HG02884 (cell line): ENCODE measurements around the gene YTHDC2.
"Not testable (repeated sequence)": the region's sequence is repeated elsewhere in the genome, so short reads cannot be mapped to it uniquely, and the experiment has no call there.

ENCODE experiments used
- ATAC-seq: cut with Tn5 transposase; IDR thresholded peaks from one replicate; pipeline ENCODE4 v1.9.1; 2021; ENCODE audit warnings: mild to moderate bottlenecking, moderate library complexity; ENCODE audit not compliant: unreplicated experiment

The YTHDC2 gene

DNA sequence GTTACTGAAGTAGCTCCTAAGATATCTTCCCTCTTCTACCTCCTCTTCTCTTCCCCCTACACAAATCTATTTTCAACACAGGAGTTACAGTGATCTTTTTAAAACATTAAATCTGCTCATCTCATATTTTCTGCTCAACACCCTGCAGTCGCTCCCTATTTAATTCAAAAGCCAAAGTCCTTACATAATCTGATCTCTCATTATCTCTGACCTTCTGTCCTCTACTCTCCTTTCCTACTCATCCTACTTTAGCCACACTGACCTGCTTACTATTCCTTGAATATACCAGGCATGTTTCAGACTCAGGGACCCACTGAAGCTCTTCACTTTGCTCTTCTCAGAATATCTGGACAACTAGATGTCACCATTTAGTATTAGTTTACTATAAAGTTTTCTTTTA, 87.9 kb downstream of the YTHDC2 start:
- no peak for ATAC-seq

DNA sequence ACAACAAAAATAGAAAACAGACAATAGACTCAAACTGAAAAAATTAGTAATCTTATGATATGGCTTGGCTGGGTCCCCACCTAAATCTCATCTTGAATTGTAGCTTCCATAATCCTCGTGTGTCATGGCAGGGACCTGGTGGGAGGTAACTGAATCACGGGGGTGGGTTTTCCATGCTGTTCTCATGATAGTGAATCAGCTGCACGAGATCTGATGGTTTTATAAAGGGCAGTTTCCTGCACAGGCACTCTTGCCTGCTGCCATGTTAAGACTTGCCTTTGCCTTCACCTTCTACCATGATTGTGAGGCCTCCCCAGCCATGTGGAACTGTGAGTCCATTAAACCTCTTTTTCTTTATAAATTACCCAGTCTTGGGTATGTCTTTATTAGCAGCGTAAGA, 89.8 kb downstream of the YTHDC2 start:
- ATAC-seq: not testable (repeated sequence)

DNA sequence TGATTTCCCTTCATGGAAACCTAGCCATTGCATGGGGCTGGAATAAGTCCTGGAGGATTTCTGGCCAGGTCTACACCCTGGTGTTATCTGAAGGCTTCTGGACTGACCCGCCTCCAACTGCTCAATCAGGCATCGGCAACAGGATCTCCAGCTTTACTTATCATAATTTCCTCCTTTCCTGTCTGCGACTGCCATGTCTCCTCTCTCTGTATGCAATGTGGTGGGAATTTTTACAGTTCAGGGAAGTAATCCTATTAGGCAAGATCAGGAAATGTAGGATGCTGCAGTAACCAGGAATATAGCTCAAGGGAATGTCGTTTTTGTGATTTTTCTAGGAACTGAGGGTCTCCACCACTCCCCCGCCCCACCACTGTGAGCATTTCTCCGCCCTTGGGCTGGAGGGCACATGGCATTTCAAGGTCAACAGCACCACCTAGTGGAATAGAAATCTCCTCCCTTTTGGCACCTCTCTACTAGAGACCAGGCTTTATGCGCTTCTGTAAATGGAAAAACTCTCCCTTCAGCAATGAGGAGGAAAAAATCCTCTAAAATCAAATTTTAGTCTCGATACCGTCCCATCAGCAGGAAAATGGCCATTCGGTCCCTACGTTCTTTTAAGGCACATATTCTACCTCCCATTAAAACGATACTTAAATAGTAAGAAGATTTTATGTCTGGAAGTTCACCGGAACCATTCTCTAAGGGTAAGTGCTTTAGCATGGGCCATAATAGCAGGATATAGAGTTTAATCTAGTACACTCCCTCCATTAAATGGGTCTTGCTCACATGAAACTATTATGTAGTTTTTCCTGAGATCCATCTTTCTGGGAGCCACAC, 93.0 kb downstream of the YTHDC2 start:
- peak; percentile 97 for ATAC-seq

DNA sequence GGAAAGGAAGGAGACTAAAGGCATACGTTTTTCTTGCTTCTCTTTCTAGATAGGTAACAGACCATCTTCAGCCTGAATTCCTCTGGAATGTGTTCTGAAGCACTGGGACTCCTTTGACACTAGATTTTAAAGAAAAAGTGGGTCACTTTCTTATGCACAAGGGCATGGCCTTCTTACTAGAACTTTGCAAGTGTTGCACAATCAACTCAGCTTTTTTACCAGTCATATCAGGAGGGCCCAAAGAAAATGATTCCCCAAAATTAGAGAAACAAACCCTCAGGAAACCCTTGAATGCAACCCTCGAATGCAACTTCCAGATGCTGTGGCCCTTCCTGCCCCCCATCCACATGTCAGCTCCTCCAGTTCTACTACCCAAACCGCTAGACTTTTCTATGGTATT, 93.9 kb downstream of the YTHDC2 start:
- no peak for ATAC-seq

DNA sequence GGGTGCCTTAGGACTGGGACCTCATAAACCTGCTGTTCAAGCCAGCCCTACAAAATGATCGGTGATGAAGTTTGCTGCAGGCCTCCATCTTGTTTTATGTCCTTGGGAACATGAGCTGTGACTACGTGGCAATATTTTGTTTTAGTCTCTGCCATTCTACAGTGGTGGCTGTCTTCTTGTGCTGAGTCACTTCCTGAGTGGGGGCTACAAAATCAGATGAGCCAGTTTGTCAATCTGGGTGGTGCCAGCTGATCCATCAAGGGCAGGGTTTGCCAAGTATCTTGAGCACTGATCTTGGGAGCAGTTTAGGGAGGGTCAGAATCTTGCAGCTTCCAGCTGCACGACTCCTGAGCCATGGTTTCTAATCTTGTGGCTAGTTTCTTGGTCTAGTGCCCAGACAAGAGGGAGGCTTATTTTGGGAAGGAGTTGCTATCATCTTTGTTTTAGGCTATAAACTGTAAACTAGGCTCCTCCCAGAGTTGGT, 94.7 kb downstream of the YTHDC2 start:
- no peak for ATAC-seq

DNA sequence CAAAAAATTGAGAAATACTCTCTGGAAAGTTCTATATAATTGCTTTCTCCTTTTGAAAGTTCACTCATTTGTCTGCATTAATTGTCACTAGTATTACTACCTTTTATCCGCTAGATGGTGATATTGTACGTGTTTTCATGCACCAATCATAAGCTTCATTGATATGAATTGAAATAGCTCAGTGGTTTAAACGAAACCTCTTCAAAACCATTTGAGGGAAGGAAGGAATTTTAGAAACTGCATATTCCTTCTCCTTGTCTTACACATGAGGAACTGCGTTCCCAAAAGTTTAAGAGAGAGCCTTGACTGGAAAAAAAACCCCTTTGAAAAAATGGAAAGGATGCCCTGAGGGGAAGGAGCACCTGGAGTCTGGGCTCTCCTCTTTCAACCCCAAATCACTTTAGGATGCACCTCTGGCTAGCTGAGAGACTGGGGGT, 98.6 kb downstream of the YTHDC2 start:
- peak; percentile 91 for ATAC-seq

DNA sequence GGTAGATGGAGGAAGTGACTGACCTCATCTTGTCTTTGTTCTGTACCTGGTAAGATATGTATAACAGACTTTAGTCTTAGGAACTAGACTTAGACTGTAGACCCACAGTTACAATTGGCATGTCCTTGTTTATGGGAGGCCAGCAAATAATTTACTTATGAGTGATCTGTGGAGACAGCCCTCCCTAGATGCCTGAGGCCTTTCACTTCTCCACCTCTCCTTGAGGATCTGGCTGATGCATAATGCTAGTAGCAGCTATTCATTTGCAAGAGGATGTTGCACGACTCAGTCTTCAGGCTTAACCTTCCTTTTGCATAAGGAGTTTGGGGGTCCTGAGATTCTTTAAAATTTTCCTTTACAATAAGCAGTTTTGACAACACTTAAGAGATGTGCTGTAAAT, 100.7 kb downstream of the YTHDC2 start:
- no peak for ATAC-seq

DNA sequence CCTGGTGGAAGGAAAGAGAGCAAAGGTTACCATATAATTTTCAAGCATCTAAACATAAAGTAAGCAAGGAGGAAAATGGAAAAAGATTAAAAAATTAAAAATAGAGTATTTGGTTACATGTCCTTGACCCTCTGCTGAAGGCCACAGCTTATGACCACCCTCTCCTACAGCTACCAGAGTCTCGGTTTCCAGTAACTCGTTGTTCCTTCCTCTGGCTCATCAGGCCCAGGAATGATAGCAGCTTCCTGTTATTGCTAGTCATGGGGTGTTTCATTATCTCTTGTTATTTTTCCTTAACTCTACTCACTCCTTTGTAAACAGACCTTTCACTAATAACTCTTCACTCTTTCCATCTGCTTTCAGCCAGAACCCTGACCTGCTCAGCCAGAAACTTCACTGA, 102.2 kb downstream of the YTHDC2 start:
- ATAC-seq: no peak

DNA sequence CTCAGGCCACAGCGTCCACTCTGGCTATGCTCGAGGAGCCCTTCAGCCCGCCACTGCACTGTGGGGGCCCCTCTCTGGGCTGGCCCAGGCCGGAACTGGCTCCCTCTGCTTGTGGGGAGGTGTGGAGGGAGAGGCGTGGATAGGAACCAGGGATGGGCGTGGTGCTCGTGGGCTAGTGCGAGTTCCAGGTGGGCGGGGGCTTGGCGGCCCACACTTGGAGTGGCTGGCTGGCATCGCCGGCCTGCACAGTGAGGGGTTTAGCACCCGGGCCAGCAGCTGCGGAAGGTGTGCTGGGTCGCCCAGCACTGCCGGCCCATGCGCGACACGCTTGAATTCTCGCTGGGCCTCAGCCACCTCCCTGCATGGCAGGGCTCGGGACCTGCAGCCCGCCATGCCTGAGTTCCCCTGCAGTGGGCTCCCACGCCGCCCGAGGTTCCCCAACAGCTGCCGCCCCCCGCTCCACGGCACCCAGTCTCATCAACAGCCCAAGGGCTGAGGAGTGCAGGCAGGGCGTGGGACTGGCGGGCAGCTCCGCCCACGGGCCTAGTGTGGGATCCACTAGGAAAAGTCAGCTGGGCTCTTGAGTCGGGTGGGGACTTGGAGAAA, 103.8 kb downstream of the YTHDC2 start:
- no peak for ATAC-seq

DNA sequence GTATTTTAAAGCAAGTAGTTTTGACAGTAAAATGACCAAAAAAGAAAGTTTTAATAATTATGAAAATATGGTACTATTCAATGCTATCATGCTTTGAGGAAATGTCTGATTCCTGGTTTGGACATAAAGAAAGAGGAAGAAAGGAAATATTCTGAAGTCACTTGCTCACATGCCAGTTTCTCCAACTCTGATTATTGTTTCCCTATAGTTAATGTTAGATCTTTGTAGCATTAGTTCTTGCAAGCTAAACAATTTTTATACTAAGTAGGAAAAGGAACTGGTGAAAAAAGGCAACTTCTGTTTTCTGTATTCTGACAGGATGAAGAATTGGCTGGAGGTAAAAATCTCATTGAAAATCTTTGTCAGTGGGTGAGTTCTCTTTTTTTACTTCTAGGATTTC, 119.5 kb downstream of the YTHDC2 start:
- no peak for ATAC-seq

DNA sequence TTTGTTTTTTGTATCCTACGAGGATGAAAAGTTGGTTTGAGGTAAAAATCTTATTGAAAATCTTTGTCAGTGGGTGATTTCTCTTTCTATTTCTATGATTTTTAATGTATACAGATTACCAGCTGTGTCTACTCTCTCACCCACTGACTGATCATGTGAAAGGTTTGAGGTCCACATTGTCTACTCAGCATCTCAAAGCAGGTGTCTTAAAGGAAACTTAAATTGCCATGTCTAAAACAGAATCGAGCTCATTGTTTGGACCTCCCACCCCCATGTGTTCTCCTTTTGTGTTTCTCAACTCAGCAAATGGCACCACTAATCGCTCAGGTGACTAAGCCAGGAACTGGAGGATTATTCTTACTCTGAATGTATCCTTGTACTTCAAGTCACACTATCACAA, 121.5 kb downstream of the YTHDC2 start:
- ATAC-seq: no peak

DNA sequence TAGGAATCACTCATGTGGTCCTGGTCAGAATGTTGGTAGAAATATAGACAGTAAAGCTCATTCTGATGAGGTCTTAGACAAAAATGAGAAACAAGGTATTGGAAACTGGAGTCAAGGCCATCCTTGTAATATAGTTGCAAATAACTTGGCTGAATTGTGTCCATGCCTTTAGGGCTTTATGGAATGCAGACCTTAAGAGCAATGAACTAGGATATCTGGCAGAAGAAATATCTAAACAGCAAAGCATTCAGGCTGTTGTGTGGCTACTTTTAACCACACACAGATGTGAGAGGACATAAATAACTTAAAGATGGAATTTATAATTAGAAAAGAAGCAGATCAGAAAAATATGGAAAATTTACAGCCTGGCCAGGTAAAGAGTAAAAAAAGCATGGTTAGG, 128.2 kb downstream of the YTHDC2 start:
- no peak for ATAC-seq
